GM18858 (cell line): ENCODE measurements around the gene YIPF3.

Experiments used
- ATAC-seq: cut with Tn5 transposase; IDR thresholded peaks from one replicate; pipeline ENCODE4 v1.9.1; 2021; ENCODE audit not compliant: unreplicated experiment

YIPF3 gene

GRCh38 chr6:43493833-43494232 lies 22.9 kb downstream of the YIPF3 start:
- no peak for ATAC-seq

GRCh38 chr6:43493230-43493629 lies 23.5 kb downstream of the YIPF3 start:
- no peak for ATAC-seq

GRCh38 chr6:43492673-43493072 lies 24.1 kb downstream of the YIPF3 start:
- no peak for ATAC-seq

- no peak for ATAC-seq
Observed at GRCh38 chr6:43491750-43492661, 24.7 kb downstream of the YIPF3 start.

GRCh38 chr6:43490523-43490939 lies 26.2 kb downstream of the YIPF3 start:
- ATAC-seq: no peak

GRCh38 chr6:43489277-43490072 lies 27.3 kb downstream of the YIPF3 start:
- no peak for ATAC-seq

GRCh38 chr6:43488667-43489276 lies 28.0 kb downstream of the YIPF3 start:
- no peak for ATAC-seq

GRCh38 chr6:43481591-43482236 lies 35.0 kb downstream of the YIPF3 start:
- ATAC-seq: no peak

- no peak for ATAC-seq
Observed at GRCh38 chr6:43481075-43481474, 35.7 kb downstream of the YIPF3 start.

- no peak for ATAC-seq
Observed at GRCh38 chr6:43478008-43478372, 38.7 kb downstream of the YIPF3 start.

GRCh38 chr6:43477235-43478007 lies 39.3 kb downstream of the YIPF3 start, which contains the start of gene TJAP1:
TSS of gene TJAP1 (plus strand) at chr6:43477570. CDS start at chr6:43499002, 21,432 bp downstream.
- peak; percentile 49 for ATAC-seq

GRCh38 chr6:43476746-43477145 lies 40.0 kb downstream of the YIPF3 start:
- no peak for ATAC-seq

- no peak for ATAC-seq
Observed at GRCh38 chr6:43475516-43475915, 41.2 kb downstream of the YIPF3 start.

- ATAC-seq: no peak
Observed at GRCh38 chr6:43472515-43472914, 44.2 kb downstream of the YIPF3 start.

GRCh38 chr6:43471399-43471798 lies 45.3 kb downstream of the YIPF3 start:
- no peak for ATAC-seq

GRCh38 chr6:43469947-43470346 lies 46.8 kb downstream of the YIPF3 start:
- ATAC-seq: no peak

GRCh38 chr6:43468748-43469681 lies 47.7 kb downstream of the YIPF3 start:
- no peak for ATAC-seq

GRCh38 chr6:43468240-43468639 lies 48.5 kb downstream of the YIPF3 start:
- no peak for ATAC-seq

- no peak for ATAC-seq
Observed at GRCh38 chr6:43467752-43468151, 49.0 kb downstream of the YIPF3 start.
